Measurements from ENCODE around the gene RASSF5. TPM values are rescaled to one million over a fixed set of nuclear protein-coding genes. Genes with fewer than 3 reads are reported as not detected.

The RASSF5 gene
- total and polyA plus RNA-seq, 9 of the 15 experiments (the other 6 are each of a cell fraction or from before 2014, with no cell fraction given), result 6.1 to 41.0 (median 25.2) TPM

- TF ChIP-seq JUND (IDR thresholded peaks at IDR 0.05; ENCODE audit: borderline replicate concordance, low read depth, low read length) (0 out of 2 replicates have a peak, but pooled peaks have one; percentile 9), JUND (tag; IDR thresholded peaks at IDR 0.05; ENCODE audit: borderline replicate concordance, low read depth, low read length) (no peak), MAZ (CRISPR knock-in tag; conservative IDR thresholded peaks at IDR 0.05 in 1 of 2, IDR thresholded peaks at IDR 0.05 in 1 of 2) (0 out of 4 replicates have a peak, but pooled peaks of 1 of the 2 experiments have one; percentile 21), MEF2D (tag; conservative IDR thresholded peaks at IDR 0.05; ENCODE audit: low read depth) (0 out of 2 replicates have a peak, but pooled peaks have one; percentile 26)
Measured at GRCh38 chr1:206479183-206480125, 27.9 kb upstream of the RASSF5 start (continued).

DNA sequence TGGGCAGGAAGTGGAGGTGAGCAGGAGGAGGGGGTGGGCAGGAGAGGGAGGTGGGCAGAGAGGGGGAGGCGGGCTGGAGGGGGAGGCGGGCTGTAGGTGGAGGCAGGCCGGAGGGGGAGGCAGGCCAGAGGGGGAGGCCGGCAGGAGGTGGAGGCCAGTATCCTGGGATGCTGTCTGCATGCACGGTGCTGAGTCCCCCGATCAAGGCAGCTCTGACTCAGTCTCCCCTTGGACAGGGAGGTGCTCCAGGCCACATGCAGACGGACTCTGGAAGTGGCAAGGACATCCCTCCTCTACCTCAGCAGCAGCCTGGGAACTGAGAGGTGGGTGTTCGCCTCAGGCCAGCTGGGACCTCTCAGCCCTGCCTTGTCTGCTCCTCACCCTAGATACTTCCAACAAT lies 27.1 kb upstream of the RASSF5 start:
- 49% methylated on average over 4 of the region's 8 CpGs for WGBS (ENCODE audit: insufficient coverage, low coverage, missing lambda C conversion rate)
- no peak for DNase-seq (ENCODE audit: extremely low read depth in 1 of 4, low spot score in 3 of 4)
- H3K36me3 ChIP-seq (ENCODE audit: control insufficient read depth, insufficient read depth, low read length), result no peaks in the 10 kb centered on the region
- TF ChIP-seq, protein P1, sequence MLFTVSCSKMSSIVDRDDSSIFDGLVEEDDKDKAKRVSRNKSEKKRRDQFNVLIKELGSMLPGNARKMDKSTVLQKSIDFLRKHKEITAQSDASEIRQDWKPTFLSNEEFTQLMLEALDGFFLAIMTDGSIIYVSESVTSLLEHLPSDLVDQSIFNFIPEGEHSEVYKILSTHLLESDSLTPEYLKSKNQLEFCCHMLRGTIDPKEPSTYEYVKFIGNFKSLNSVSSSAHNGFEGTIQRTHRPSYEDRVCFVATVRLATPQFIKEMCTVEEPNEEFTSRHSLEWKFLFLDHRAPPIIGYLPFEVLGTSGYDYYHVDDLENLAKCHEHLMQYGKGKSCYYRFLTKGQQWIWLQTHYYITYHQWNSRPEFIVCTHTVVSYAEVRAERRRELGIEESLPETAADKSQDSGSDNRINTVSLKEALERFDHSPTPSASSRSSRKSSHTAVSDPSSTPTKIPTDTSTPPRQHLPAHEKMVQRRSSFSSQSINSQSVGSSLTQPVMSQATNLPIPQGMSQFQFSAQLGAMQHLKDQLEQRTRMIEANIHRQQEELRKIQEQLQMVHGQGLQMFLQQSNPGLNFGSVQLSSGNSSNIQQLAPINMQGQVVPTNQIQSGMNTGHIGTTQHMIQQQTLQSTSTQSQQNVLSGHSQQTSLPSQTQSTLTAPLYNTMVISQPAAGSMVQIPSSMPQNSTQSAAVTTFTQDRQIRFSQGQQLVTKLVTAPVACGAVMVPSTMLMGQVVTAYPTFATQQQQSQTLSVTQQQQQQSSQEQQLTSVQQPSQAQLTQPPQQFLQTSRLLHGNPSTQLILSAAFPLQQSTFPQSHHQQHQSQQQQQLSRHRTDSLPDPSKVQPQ (CRISPR knock-in tag; IDR thresholded peaks at IDR 0.05; ENCODE audit: borderline replicate concordance), result no peak
- 0 out of 2 replicates have a peak, but pooled peaks have one; percentile 36 for TF ChIP-seq ZC3H4 (CRISPR knock-in tag; IDR thresholded peaks at IDR 0.05; ENCODE audit: borderline replicate concordance)
- no peaks in the 10 kb centered on the region for H3K79me2 ChIP-seq (ENCODE audit: control insufficient read depth, insufficient read depth, low read length)
- H3K9ac ChIP-seq (ENCODE audit: insufficient read depth in 1 of 2, low read depth in 2 of 2, low read length in 2 of 2), result no peak overlapping the region
- no peak for ATAC-seq
- H3K9me3 ChIP-seq (replicated peaks; ENCODE audit: control insufficient read depth, insufficient read depth, low read depth, low read length), result no peaks in the 10 kb centered on the region
- peaks cover 0 to 4% of the 10 kb centered on the region in 2 experiments; a peak in 3 of 5 replicates for H3K4me1 ChIP-seq (replicated peaks in 1 of 2; ENCODE audit: control insufficient read depth in 2 of 2, insufficient read depth in 2 of 2, low read length in 2 of 2)
- H3K27me3 ChIP-seq (ENCODE audit: control insufficient read depth in 2 of 2, insufficient read depth in 2 of 2, low read length in 2 of 2), result peaks cover 18 to 32% of the 10 kb centered on the region in 2 experiments; a peak in 4 of 5 replicates
- ChIA-PET POLR2A (interaction anchor here (0.6 to 1.5 kb wide), 2 partner anchors 10 to 115 kb away, joined by 3 to 7 read pairs; partner anchors contain the start of gene IKBKE), CTCF (ENCODE audit: low intra/inter-chr PET ratio) (interaction anchor here (1.2 to 3.0 kb wide), 2 partner anchors 103 to 431 kb away, joined by 6 to 19 read pairs; no protein-coding TSS in a partner anchor)
- no peak overlapping the region for H3K4me2 ChIP-seq (ENCODE audit: insufficient read depth, low read length)
- intact Hi-C loops (cut with micrococcal nuclease), result no loop called here
- H4K20me1 ChIP-seq (replicated peaks; ENCODE audit: control insufficient read depth, insufficient read depth, low read length), result 0 out of 2 replicates have a peak, but pooled peaks cover 5% of the 10 kb centered on the region
- in situ Hi-C loops (cut with MboI), result no loop called here
- no peak for FAIRE-seq
- no peak overlapping the region for H3K4me3 ChIP-seq
- H2AFZ ChIP-seq (ENCODE audit: low read depth, low read length), result no peak overlapping the region
- H3K9me1 ChIP-seq (ENCODE audit: control insufficient read depth, insufficient read depth, low read length), result no peaks in the 10 kb centered on the region
- no peak overlapping the region for H3K27ac ChIP-seq (ENCODE audit: extremely low read depth, low read depth, low read length)
- BruUV-seq (replicated peaks), result no TSS peak

All from K562 (cell line).